HEK293 (cell line): Measurements from ENCODE around the gene RASSF5.

ENCODE experiments used
- BCL6B ChIP-seq: fragments of 450-650 bp; formaldehyde crosslinking; IDR thresholded peaks from 2 replicates; pipeline ENCODE4 v1.5.1; 2017; ENCODE audit warnings: missing biosample characterization, missing genetic modification characterization
- CTCF ChIP-seq: fragments of 450-650 bp; formaldehyde crosslinking; IDR thresholded peaks from 2 replicates; pipeline ENCODE4 v1.5.1; 2016; ENCODE audit warnings: missing biosample characterization, missing genetic modification characterization
- HIC1 ChIP-seq: fragments of 450-650 bp; formaldehyde crosslinking; IDR thresholded peaks from 2 replicates; pipeline ENCODE4 v1.5.1; 2016; ENCODE audit warnings: missing biosample characterization, missing genetic modification characterization
- KLF17 ChIP-seq: fragments of 450-650 bp; formaldehyde crosslinking; IDR thresholded peaks from 2 replicates; pipeline ENCODE4 v1.5.1; 2016; ENCODE audit warnings: missing biosample characterization, missing genetic modification characterization
- KLF7 ChIP-seq: fragments of 450-650 bp; formaldehyde crosslinking; IDR thresholded peaks from 2 replicates; pipeline ENCODE4 v1.5.1; 2016; ENCODE audit warnings: missing biosample characterization, missing genetic modification characterization, borderline replicate concordance
- MEIS1 ChIP-seq: sonication (generic); formaldehyde crosslinking; IDR thresholded peaks from 2 replicates; pipeline ENCODE4 v1.8.1; 2022; ENCODE audit warnings: missing genetic modification reagents, mild to moderate bottlenecking, borderline replicate concordance
- MYNN ChIP-seq: fragments of 450-650 bp; formaldehyde crosslinking; IDR thresholded peaks from 2 replicates; pipeline ENCODE4 v1.5.1; 2016; ENCODE audit warnings: missing biosample characterization, missing genetic modification characterization, borderline replicate concordance
- PBX3 ChIP-seq: sonication (generic); formaldehyde crosslinking; IDR thresholded peaks from 2 replicates; pipeline ENCODE4 v1.8.1; 2022; ENCODE audit warnings: mild to moderate bottlenecking, moderate library complexity, missing genetic modification reagents
- REPIN1 ChIP-seq: fragments of 450-650 bp; formaldehyde crosslinking; IDR thresholded peaks from 2 replicates; pipeline ENCODE4 v1.5.1; 2017; ENCODE audit warnings: missing biosample characterization, missing genetic modification characterization, low read depth
- WT1 ChIP-seq: fragments of 450-650 bp; formaldehyde crosslinking; IDR thresholded peaks from 2 replicates; pipeline ENCODE4 v1.5.1; 2016; ENCODE audit warnings: missing biosample characterization, missing genetic modification characterization
- ZBTB10 ChIP-seq: fragments of 450-650 bp; formaldehyde crosslinking; IDR thresholded peaks from 2 replicates; pipeline ENCODE4 v1.5.1; 2016; ENCODE audit warnings: missing biosample characterization, missing genetic modification characterization
- ZFP37 ChIP-seq: fragments of 450-650 bp; formaldehyde crosslinking; IDR thresholded peaks from 2 replicates; pipeline ENCODE4 v1.5.1; 2016; ENCODE audit warnings: missing biosample characterization, missing genetic modification characterization
- ZNF133 ChIP-seq: fragments of 450-650 bp; formaldehyde crosslinking; IDR thresholded peaks from 2 replicates; pipeline ENCODE4 v1.5.1; 2016; ENCODE audit warnings: missing biosample characterization, missing genetic modification characterization
- ZNF157 ChIP-seq: fragments of 450-650 bp; formaldehyde crosslinking; IDR thresholded peaks from 2 replicates; pipeline ENCODE4 v1.5.1; 2016; ENCODE audit warnings: missing biosample characterization, missing genetic modification characterization
- ZNF174 ChIP-seq: fragments of 450-650 bp; formaldehyde crosslinking; IDR thresholded peaks from 2 replicates; pipeline ENCODE4 v1.5.0; 2017; ENCODE audit warnings: missing biosample characterization, mild to moderate bottlenecking, missing genetic modification characterization
- ZNF184 ChIP-seq: fragments of 450-650 bp; IDR thresholded peaks from 2 replicates; pipeline ENCODE4 v1.5.1; 2018; ENCODE audit warnings: missing biosample characterization, mild to moderate bottlenecking, missing genetic modification characterization
- ZNF311 ChIP-seq: fragments of 450-650 bp; formaldehyde crosslinking; IDR thresholded peaks from 2 replicates; pipeline ENCODE4 v1.5.1; 2017; ENCODE audit warnings: missing biosample characterization, missing genetic modification characterization, borderline replicate concordance
- ZNF341 ChIP-seq: fragments of 450-650 bp; formaldehyde crosslinking; IDR thresholded peaks from 2 replicates; pipeline ENCODE4; 2016; ENCODE audit warnings: low read depth, missing biosample characterization, missing genetic modification characterization
- ZNF501 ChIP-seq: fragments of 450-650 bp; formaldehyde crosslinking; IDR thresholded peaks from 2 replicates; pipeline ENCODE4 v1.5.1; 2016; ENCODE audit warnings: missing biosample characterization, missing genetic modification characterization
- ZNF555 ChIP-seq: fragments of 450-650 bp; formaldehyde crosslinking; conservative IDR thresholded peaks from 2 replicates; pipeline ENCODE4 v1.5.1; 2017; ENCODE audit warnings: missing biosample characterization, mild to moderate bottlenecking, missing genetic modification characterization, inconsistent platforms
- ZNF621 ChIP-seq: fragments of 450-650 bp; formaldehyde crosslinking; IDR thresholded peaks from 2 replicates; pipeline ENCODE4 v1.5.1; 2017; ENCODE audit warnings: missing biosample characterization, missing genetic modification characterization
- ZNF629 ChIP-seq: fragments of 450-650 bp; formaldehyde crosslinking; IDR thresholded peaks from 2 replicates; pipeline ENCODE4 v1.5.1; 2017; ENCODE audit warnings: missing biosample characterization, missing genetic modification characterization
- ZNF670 ChIP-seq: fragments of 450-650 bp; formaldehyde crosslinking; IDR thresholded peaks from 2 replicates; pipeline ENCODE4 v1.5.1; 2016; ENCODE audit warnings: missing biosample characterization, missing genetic modification characterization, low read depth
- ZNF792 ChIP-seq: fragments of 450-650 bp; formaldehyde crosslinking; IDR thresholded peaks from 2 replicates; pipeline ENCODE4 v1.5.1; 2016; ENCODE audit warnings: missing biosample characterization, missing genetic modification characterization
- ZNF843 ChIP-seq: fragments of 450-650 bp; formaldehyde crosslinking; IDR thresholded peaks from 2 replicates; pipeline ENCODE4 v1.5.1; 2016; ENCODE audit warnings: missing biosample characterization, missing genetic modification characterization
- ZSCAN30 ChIP-seq: fragments of 450-650 bp; IDR thresholded peaks from 2 replicates; pipeline ENCODE4 v1.5.1; 2018; ENCODE audit warnings: missing biosample characterization, mild to moderate bottlenecking, missing genetic modification characterization, moderate library complexity
- ZSCAN4 ChIP-seq: fragments of 450-650 bp; formaldehyde crosslinking; IDR thresholded peaks from 2 replicates; pipeline ENCODE4 v1.5.1; 2017; ENCODE audit warnings: missing biosample characterization, missing genetic modification characterization

RASSF5 gene

GRCh38 chr1:206635080-206635977, 128.0 kb downstream of the RASSF5 start, which contains the start of gene DYRK3 (continued):
- TF ChIP-seq ZBTB10 (tag by site-specific recombination) = peak; percentile 99
- peak; percentile 93 for TF ChIP-seq PBX3 (CRISPR knock-in tag)
- no peak for TF ChIP-seq BCL6B (tag by site-specific recombination)
- 0 out of 2 replicates have a peak, but pooled peaks have one; percentile 15 for TF ChIP-seq ZSCAN30 (tag by site-specific recombination)
- TF ChIP-seq HIC1 = peak; percentile 56; the same call in 1 of the 2 replicates
- no peak for TF ChIP-seq ZNF555 (tag by site-specific recombination)
- TF ChIP-seq ZNF157 (tag by site-specific recombination) = peak; percentile 42; the same call in 1 of the 2 replicates
- no peak for TF ChIP-seq ZNF133
- no peak for TF ChIP-seq REPIN1 (tag by site-specific recombination)
- peak; percentile 91; the same call in 1 of the 2 replicates for TF ChIP-seq ZNF501 (tag by site-specific recombination)
- TF ChIP-seq ZSCAN4 (tag by site-specific recombination) = no peak
- TF ChIP-seq KLF17 = peak; percentile 58; the same call in 1 of the 2 replicates
- peak; percentile 59; the same call in 1 of the 2 replicates for TF ChIP-seq KLF7
- TF ChIP-seq ZNF629 (tag by site-specific recombination) = peak; percentile 37; the same call in 1 of the 2 replicates
- no peak for TF ChIP-seq ZNF184 (tag by site-specific recombination)
- peak; percentile 20; the same call in 1 of the 2 replicates for TF ChIP-seq WT1 (tag by site-specific recombination)
- TF ChIP-seq ZNF341 = peak; percentile 86
- no peak for TF ChIP-seq ZNF670 (tag by site-specific recombination)
- no peak for TF ChIP-seq ZNF311 (tag by site-specific recombination)
- peak; percentile 79; the same call in 1 of the 2 replicates for TF ChIP-seq ZNF792 (tag by site-specific recombination)
- TF ChIP-seq MEIS1 (CRISPR knock-in tag) = no peak
- no peak for TF ChIP-seq ZNF174
- peak; percentile 74 for TF ChIP-seq MYNN (tag by site-specific recombination)
- peak; percentile 91 for TF ChIP-seq ZFP37 (tag by site-specific recombination)
- TF ChIP-seq CTCF (tag by site-specific recombination) = peak; percentile 70
- TF ChIP-seq ZNF621 (tag by site-specific recombination) = no peak
- peak; percentile 13; the same call in 1 of the 2 replicates for TF ChIP-seq ZNF843 (tag by site-specific recombination)
